Pancreas (tissue), 10 donors: ENCODE results near the gene CYRIA. TPM values are rescaled to one million over a fixed set of nuclear protein-coding genes. Genes with fewer than 3 reads are reported as not detected.

Experiments
- ATAC-seq, 4 donors: fragments of 200-7000 bp; cut with Tn5 transposase; one replicate each; pipeline versions ENCODE4 v1.8.0 to v1.9.1; 2020; ENCODE audit warnings: mild to moderate bottlenecking in 4 of 4, moderate library complexity in 4 of 4
- DNase-seq, 6 donors: peaks; one replicate each; pipeline ENCODE4 v3.0.0-alpha.2; 2020
- FAIRE-seq: peaks from 2 replicates; lab custom pipeline; 2012; peaks lifted over from hg19 to GRCh38; lab: Jason Lieb, UNC
- H3K27ac ChIP-seq, 4 donors: fragments of 200-600 bp; sonication (generic); 1 replicate in 3 of 4; 2 replicates in 1 of 4; pipeline versions ENCODE4 v1.5.0 to v1.8.0; 2020
- H3K27me3 ChIP-seq, 4 donors: fragments of 200-600 bp; one replicate each; pipeline ENCODE4 v1.8.0; 2021
- H3K36me3 ChIP-seq, 3 donors: fragments of 200-600 bp; sonication (generic) in 1 of 3; one replicate each; pipeline versions ENCODE4 v1.5.0 to v1.8.0; 2020 to 2021
- H3K4me1 ChIP-seq, 3 donors: fragments of 200-600 bp; one replicate each; pipeline ENCODE4 v1.8.0; 2021
- H3K4me3 ChIP-seq, 4 donors: fragments of 200-600 bp; sonication (generic) in 2 of 4; one replicate each; pipeline versions ENCODE4 v1.5.0 to v1.8.0; 2020 to 2021
- H3K9me3 ChIP-seq, 4 donors: fragments of 200-600 bp; one replicate each; pipeline ENCODE4 v1.8.0; 2021
- CTCF ChIP-seq, 4 donors: fragments of 200-600 bp; sonication (generic) in 3 of 4; IDR thresholded peaks; one replicate each; pipeline versions ENCODE4 v1.5.0 to v1.8.0; 2021; ENCODE audit warnings: antibody characterized with exemption in 4 of 4
- WGBS, 2 donors: extraction: QIAGEN DNeasy Blood & Tissue Kit; methylation state at CpG; one replicate each; pipeline ENCODE4 v1.1.7; 2013; 5-methylcytosine and 5-hydroxymethylcytosine counted together
- intact Hi-C, 3 donors: fragments of 100-400 bp; cut with DNase I; formaldehyde crosslinking; loops; one replicate each; pipeline versions ENCODE4 v1.11.1 to v1.14.2; 2022
- polyA plus RNA-seq, 2 donors: library from polyadenylated mRNA; stranded (reverse); fragments of 200-250 nt; gene quantifications; one replicate each; pipeline ENCODE4 v1.2.3, GENCODE V29; 2013
- total RNA-seq, 6 donors: library from RNA; stranded (reverse); fragmentation: NEBNext Ultra II Directional in 4 of 6; extraction: Animal tissue kit (Norgen Biotek cat#: 25700) in 4 of 6; gene quantifications; one replicate each; pipeline versions ENCODE4 v1.2.1 to v1.2.4, GENCODE V29; 2021 to 2023
- donor health status: healthy with polysubstance abuse.
- donor health status: DM: no; HTN: no; CAD: no; lungs with moderate emphysema.
- donor health status: DM: no; HTN: no; CAD: no.
- donor health status: control.
- donor health status: control.
- donor health status: Bipolar disorder and iron deficiency.
- donor health status: DM: yes; HTN: yes; CAD: no.
- donor health status: DM: no; HTN: no; CAD: no.
- donor health status: DM: no; HTN: no; CAD: no.
- donor health status: DM: yes; HTN: yes; CAD: no.

The CYRIA gene
- total and polyA plus RNA-seq, 8 donors = 0.65 to 7.6 (median 1.7) TPM

GRCh38 chr2:16661526-16661925, 4.1 kb downstream of the CYRIA start:
- DNase-seq = no peak
- intact Hi-C loops = no loop called here
- 52 to 59% methylated on average over 4 of the region's 4 CpGs for WGBS, 2 donors

GRCh38 chr2:16660556-16660955, 5.1 kb downstream of the CYRIA start:
- no peak for DNase-seq
- TF ChIP-seq CTCF (IDR thresholded peaks at IDR 0.05) = no peak
- intact Hi-C loops = no loop called here
- H3K27me3 ChIP-seq = no peaks in the 10 kb centered on the region
- no peaks in the 10 kb centered on the region for H3K9me3 ChIP-seq
- no peak for FAIRE-seq
- no peak for ATAC-seq
- H3K36me3 ChIP-seq = no peaks in the 10 kb centered on the region
- H3K4me3 ChIP-seq = no peak overlapping the region
- peaks cover 0 to 3% (median 2%) of the 10 kb centered on the region in 3 donors for H3K4me1 ChIP-seq
- 61 to 62% methylated on average over 4 of the region's 4 CpGs for WGBS, 2 donors
- H3K27ac ChIP-seq = no peak overlapping the region

More at GRCh38 chr2:16661526-16661925, 4.1 kb downstream of the CYRIA start:
- no peak overlapping the region for H3K4me3 ChIP-seq
- no peak for TF ChIP-seq CTCF (IDR thresholded peaks at IDR 0.05)
- ATAC-seq (no peak), FAIRE-seq (no peak)
- peaks cover 0 to 5% (median 3%) of the 10 kb centered on the region in 3 donors for H3K4me1 ChIP-seq
- H3K27ac ChIP-seq = no peak overlapping the region
- H3K9me3 ChIP-seq = no peaks in the 10 kb centered on the region
- H3K27me3 ChIP-seq = no peaks in the 10 kb centered on the region
- no peaks in the 10 kb centered on the region for H3K36me3 ChIP-seq

- no peak for TF ChIP-seq CTCF (IDR thresholded peaks at IDR 0.05)
- ATAC-seq (no peak), DNase-seq (no peak), FAIRE-seq (no peak)
- peaks cover 0 to 3% (median 2%) of the 10 kb centered on the region in 3 donors for H3K4me1 ChIP-seq
- no peaks in the 10 kb centered on the region for H3K9me3 ChIP-seq
- H3K27me3 ChIP-seq = no peaks in the 10 kb centered on the region
- H3K36me3 ChIP-seq = no peaks in the 10 kb centered on the region
- intact Hi-C loops = no loop called here
- no peak overlapping the region for H3K27ac ChIP-seq
- H3K4me3 ChIP-seq = no peak overlapping the region
- WGBS, 2 donors = 50 to 58% methylated on average over 5 of the region's 5 CpGs
Observed at GRCh38 chr2:16660114-16660513, 5.5 kb downstream of the CYRIA start.

- WGBS, 2 donors = 61 to 79% methylated on average over 3 of the region's 3 CpGs
- DNase-seq (no peak), FAIRE-seq (no peak), ATAC-seq (peak in 2 of 4 donors; percentile 24 to 30)
- no peak for TF ChIP-seq CTCF (IDR thresholded peaks at IDR 0.05)
- Histone ChIP-seq H3K9me3 (no peaks in the 10 kb centered on the region), H3K27me3 (no peaks in the 10 kb centered on the region), H3K4me3 (no peak overlapping the region), H3K4me1 (peaks cover under 1 to 3% (median 2%) of the 10 kb centered on the region in 3 donors), H3K27ac (peak overlapping the region in 1 of 4 donors; percentile 5), H3K36me3 (no peaks in the 10 kb centered on the region)
- intact Hi-C loops = no loop called here
Observed at GRCh38 chr2:16658076-16658739, 7.4 kb downstream of the CYRIA start.

GRCh38 chr2:16657671-16658070, 8.0 kb downstream of the CYRIA start:
- WGBS, 2 donors = 74 to 79% methylated on average over 1 of the region's 1 CpG
- Histone ChIP-seq H3K4me3 (no peak overlapping the region), H3K27ac (peak overlapping the region in 2 of 4 donors; percentile 5 to 10), H3K27me3 (no peaks in the 10 kb centered on the region), H3K4me1 (peaks cover 3 to 7% (median 6%) of the 10 kb centered on the region in 3 donors), H3K9me3 (no peaks in the 10 kb centered on the region), H3K36me3 (no peaks in the 10 kb centered on the region)
- FAIRE-seq = no peak
- no peak for TF ChIP-seq CTCF (IDR thresholded peaks at IDR 0.05)
- ATAC-seq = no peak
- no peak for DNase-seq
- intact Hi-C loops = no loop called here
